Mesendoderm (in vitro differentiated cells): Measurements from ENCODE around the gene C1QA.

ENCODE experiments used
- DNase-seq: peaks from one replicate; pipeline ENCODE4 v3.0.0; 2013
- H2AK5ac ChIP-seq: 2 replicates; pipeline ENCODE4 v1.6.1; 2013; ENCODE audit warnings: low read length, inconsistent platforms
- H2BK120ac ChIP-seq: 2 replicates; pipeline ENCODE4 v1.6.1; 2013; ENCODE audit warnings: low read depth, mild to moderate bottlenecking, low read length, moderate library complexity, mixed read lengths
- H2BK15ac ChIP-seq: replicated peaks from 2 replicates; pipeline ENCODE4 v1.6.1; 2013; ENCODE audit warnings: low read depth, mild to moderate bottlenecking, moderate library complexity
- H2BK5ac ChIP-seq: 2 replicates; pipeline ENCODE4 v1.6.1; 2013; ENCODE audit warnings: low read length, inconsistent platforms
- H3K18ac ChIP-seq: 2 replicates; pipeline ENCODE4 v1.6.1; 2013; ENCODE audit warnings: mild to moderate bottlenecking, low read length, mixed read lengths
- H3K23ac ChIP-seq: one replicate; pipeline ENCODE4 v1.6.1; 2013; ENCODE audit warnings: low read length
- H3K27ac ChIP-seq: 2 replicates; pipeline ENCODE4 v1.5.1; 2013; ENCODE audit warnings: low read depth, mild to moderate bottlenecking, inconsistent platforms, low read length, moderate library complexity
- H3K27me3 ChIP-seq: 2 replicates; pipeline ENCODE4 v1.6.1; 2013; ENCODE audit warnings: low read length, control low read depth, mild to moderate bottlenecking, inconsistent platforms; ENCODE audit not compliant: insufficient read depth, poor library complexity
- H3K36me3 ChIP-seq: 2 replicates; pipeline ENCODE4 v1.6.1; 2013; ENCODE audit warnings: low read length, inconsistent platforms; ENCODE audit not compliant: control insufficient read depth, insufficient read depth
- H3K4ac ChIP-seq: one replicate; pipeline ENCODE4 v1.6.1; 2013; ENCODE audit warnings: low read depth, mild to moderate bottlenecking, low read length, moderate library complexity
- H3K4me1 ChIP-seq: 2 replicates; pipeline ENCODE4 v1.6.1; 2013; ENCODE audit warnings: low read depth, low read length, inconsistent platforms; ENCODE audit not compliant: control insufficient read depth
- H3K4me2 ChIP-seq: 2 replicates; pipeline ENCODE4 v1.6.1; 2013; ENCODE audit warnings: low read length
- H3K4me3 ChIP-seq: 2 replicates; pipeline ENCODE4 v1.5.1; 2013; ENCODE audit warnings: mild to moderate bottlenecking, low read length
- H3K56ac ChIP-seq: one replicate; pipeline ENCODE4 v1.6.1; 2013; ENCODE audit warnings: low read length
- H3K79me1 ChIP-seq: 2 replicates; pipeline ENCODE4 v1.6.1; 2013; ENCODE audit warnings: low read length, inconsistent platforms
- H3K79me2 ChIP-seq: 2 replicates; pipeline ENCODE4 v1.6.1; 2013; ENCODE audit warnings: mild to moderate bottlenecking, low read length; ENCODE audit not compliant: control insufficient read depth, insufficient read depth
- H3K9ac ChIP-seq: 2 replicates; pipeline ENCODE4 v1.6.1; 2013; ENCODE audit warnings: low read length, inconsistent platforms
- H4K5ac ChIP-seq: one replicate; pipeline ENCODE4 v1.6.1; 2013; ENCODE audit warnings: low read length
- H4K8ac ChIP-seq: one replicate; pipeline ENCODE4 v1.6.1; 2013; ENCODE audit warnings: low read depth, mild to moderate bottlenecking, control low read depth, low read length, moderate library complexity
- WGBS: extraction: QIAGEN DNeasy Blood & Tissue Kit; methylation state at CpG from one replicate; pipeline ENCODE4 v1.1.7; 2013; ENCODE audit warnings: low lambda C conversion rate, missing lambda C conversion rate; ENCODE audit not compliant: insufficient coverage; ENCODE audit errors: extremely low coverage; 5-methylcytosine and 5-hydroxymethylcytosine counted together

C1QA gene

GRCh38 chr1:22637907-22638445 is 1.5 kb downstream of the C1QA start:
- Histone ChIP-seq H2BK15ac (no peak overlapping the region), H3K79me2 (no peaks in the 10 kb centered on the region), H3K23ac (no peak overlapping the region), H3K79me1 (no peaks in the 10 kb centered on the region), H3K27ac (no peak overlapping the region), H3K9ac (no peak overlapping the region), H3K56ac (no peak overlapping the region), H2AK5ac (no peak overlapping the region), H2BK120ac (no peak overlapping the region), H4K5ac (no peak overlapping the region), H3K36me3 (no peaks in the 10 kb centered on the region), H3K27me3 (no peaks in the 10 kb centered on the region), H3K4ac (no peak overlapping the region), H3K4me3 (no peak overlapping the region), H3K4me2 (no peak overlapping the region), H4K8ac (no peak overlapping the region), H3K4me1 (no peaks in the 10 kb centered on the region), H3K18ac (no peak overlapping the region), H2BK5ac (no peak overlapping the region)
- WGBS, result no CpG with 5 or more reads among the region's 3 CpGs
- DNase-seq, result no peak

DNA sequence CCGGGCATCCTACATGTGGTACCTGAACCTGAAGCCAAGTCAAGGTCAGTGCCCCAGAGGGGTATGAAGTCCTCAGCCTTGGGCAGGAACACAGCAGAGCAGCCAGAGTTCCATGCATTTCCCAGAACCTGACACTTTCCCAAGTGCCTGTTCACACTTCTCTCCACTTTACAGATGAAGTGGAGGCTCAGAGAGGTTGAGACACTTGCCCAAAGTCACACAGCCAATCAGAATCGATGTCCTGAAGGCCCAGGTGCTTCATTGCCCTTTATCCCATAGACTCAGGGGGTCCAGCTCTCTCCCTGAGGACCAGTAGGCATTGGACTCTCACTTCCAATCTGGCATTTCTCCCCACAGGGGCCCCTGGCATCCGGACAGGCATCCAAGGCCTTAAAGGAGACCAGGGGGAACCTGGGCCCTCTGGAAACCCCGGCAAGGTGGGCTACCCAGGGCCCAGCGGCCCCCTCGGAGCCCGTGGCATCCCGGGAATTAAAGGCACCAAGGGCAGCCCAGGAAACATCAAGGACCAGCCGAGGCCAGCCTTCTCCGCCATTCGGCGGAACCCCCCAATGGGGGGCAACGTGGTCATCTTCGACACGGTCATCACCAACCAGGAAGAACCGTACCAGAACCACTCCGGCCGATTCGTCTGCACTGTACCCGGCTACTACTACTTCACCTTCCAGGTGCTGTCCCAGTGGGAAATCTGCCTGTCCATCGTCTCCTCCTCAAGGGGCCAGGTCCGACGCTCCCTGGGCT is 2.2 kb downstream of the C1QA start:
- Histone ChIP-seq H3K27me3 (no peaks in the 10 kb centered on the region), H3K36me3 (no peaks in the 10 kb centered on the region), H3K9ac (no peak overlapping the region), H2AK5ac (no peak overlapping the region), H3K79me1 (no peaks in the 10 kb centered on the region), H3K56ac (no peak overlapping the region), H3K18ac (no peak overlapping the region), H3K4ac (no peak overlapping the region), H2BK5ac (no peak overlapping the region), H4K8ac (no peak overlapping the region), H3K4me2 (no peak overlapping the region), H3K23ac (no peak overlapping the region), H3K27ac (no peak overlapping the region), H4K5ac (no peak overlapping the region), H2BK120ac (no peak overlapping the region), H3K4me1 (no peaks in the 10 kb centered on the region), H3K4me3 (no peak overlapping the region), H3K79me2 (no peaks in the 10 kb centered on the region), H2BK15ac (no peak overlapping the region)
- WGBS, result no CpG with 5 or more reads among the region's 23 CpGs
- no peak for DNase-seq

DNA sequence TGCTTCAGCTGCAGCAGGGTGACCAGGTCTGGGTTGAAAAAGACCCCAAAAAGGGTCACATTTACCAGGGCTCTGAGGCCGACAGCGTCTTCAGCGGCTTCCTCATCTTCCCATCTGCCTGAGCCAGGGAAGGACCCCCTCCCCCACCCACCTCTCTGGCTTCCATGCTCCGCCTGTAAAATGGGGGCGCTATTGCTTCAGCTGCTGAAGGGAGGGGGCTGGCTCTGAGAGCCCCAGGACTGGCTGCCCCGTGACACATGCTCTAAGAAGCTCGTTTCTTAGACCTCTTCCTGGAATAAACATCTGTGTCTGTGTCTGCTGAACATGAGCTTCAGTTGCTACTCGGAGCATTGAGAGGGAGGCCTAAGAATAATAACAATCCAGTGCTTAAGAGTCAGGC is 2.9 kb downstream of the C1QA start:
- Histone ChIP-seq H3K4me1 (no peaks in the 10 kb centered on the region), H3K27ac (no peak overlapping the region), H3K4ac (no peak overlapping the region), H3K23ac (no peak overlapping the region), H3K9ac (no peak overlapping the region), H3K79me2 (no peaks in the 10 kb centered on the region), H2BK15ac (no peak overlapping the region), H2AK5ac (no peak overlapping the region), H4K5ac (no peak overlapping the region), H3K79me1 (no peaks in the 10 kb centered on the region), H2BK120ac (no peak overlapping the region), H3K4me2 (no peak overlapping the region), H3K56ac (peak overlapping the region; percentile 70), H3K4me3 (no peak overlapping the region), H3K27me3 (no peaks in the 10 kb centered on the region), H2BK5ac (no peak overlapping the region), H3K36me3 (no peaks in the 10 kb centered on the region), H3K18ac (no peak overlapping the region), H4K8ac (no peak overlapping the region)
- peak; percentile 89 for DNase-seq
- WGBS, result no CpG with 5 or more reads among the region's 8 CpGs

DNA sequence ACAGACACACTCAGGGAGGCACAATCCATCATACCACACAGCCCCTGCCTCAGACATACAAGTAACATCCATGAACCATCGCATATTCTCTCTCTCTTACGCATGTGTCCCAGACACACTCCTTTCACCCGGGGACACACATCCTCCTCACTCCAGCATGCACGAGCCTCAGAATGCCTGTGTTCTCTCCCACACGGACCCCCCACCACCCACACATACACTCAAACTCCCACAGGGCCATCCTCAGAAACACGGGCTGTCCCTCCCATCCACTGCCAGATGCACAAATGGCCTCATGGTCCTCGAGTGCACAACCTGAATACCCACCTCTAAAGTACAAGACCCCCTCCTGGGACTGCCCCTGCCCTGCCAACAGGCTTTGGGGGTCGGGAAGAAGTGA is 4.8 kb downstream of the C1QA start:
- no peak for DNase-seq
- H3K27ac ChIP-seq, result no peak overlapping the region
- no peak overlapping the region for H2BK5ac ChIP-seq
- no peak overlapping the region for H3K56ac ChIP-seq
- no peaks in the 10 kb centered on the region for H3K27me3 ChIP-seq
- H2AK5ac ChIP-seq, result no peak overlapping the region
- no peak overlapping the region for H2BK120ac ChIP-seq
- H4K5ac ChIP-seq, result no peak overlapping the region
- H3K4me1 ChIP-seq, result no peaks in the 10 kb centered on the region
- no peaks in the 10 kb centered on the region for H3K79me2 ChIP-seq
- H3K4me2 ChIP-seq, result no peak overlapping the region
- H3K36me3 ChIP-seq, result no peaks in the 10 kb centered on the region
- H3K4me3 ChIP-seq, result no peak overlapping the region
- no peak overlapping the region for H3K9ac ChIP-seq
- WGBS, result no CpG with 5 or more reads among the region's 8 CpGs
- no peak overlapping the region for H3K23ac ChIP-seq
- H2BK15ac ChIP-seq, result no peak overlapping the region
- H3K79me1 ChIP-seq, result no peaks in the 10 kb centered on the region
- no peak overlapping the region for H3K4ac ChIP-seq
- H3K18ac ChIP-seq, result no peak overlapping the region
- no peak overlapping the region for H4K8ac ChIP-seq

- Histone ChIP-seq H3K27me3 (no peaks in the 10 kb centered on the region), H2BK15ac (no peak overlapping the region), H4K5ac (no peak overlapping the region), H3K4me3 (no peak overlapping the region), H3K56ac (no peak overlapping the region), H2BK120ac (no peak overlapping the region), H3K4me1 (no peaks in the 10 kb centered on the region), H3K79me1 (no peaks in the 10 kb centered on the region), H3K4me2 (no peak overlapping the region), H3K27ac (no peak overlapping the region), H3K79me2 (no peaks in the 10 kb centered on the region), H3K36me3 (no peaks in the 10 kb centered on the region), H2AK5ac (no peak overlapping the region), H3K18ac (no peak overlapping the region), H3K23ac (no peak overlapping the region), H2BK5ac (no peak overlapping the region), H3K4ac (no peak overlapping the region), H3K9ac (no peak overlapping the region), H4K8ac (no peak overlapping the region)
- no CpG with 5 or more reads among the region's 18 CpGs for WGBS
- peak; percentile 57 for DNase-seq
These were observed 5.6 kb downstream of the C1QA start for GRCh38 chr1:22641906-22642636.
